HuH-7.5 (cell line): ENCODE results near the gene KMT2E.
"Not testable (repeated sequence)": the region's sequence is repeated elsewhere in the genome, so short reads cannot be mapped to it uniquely, and the experiment has no call there.

Source experiments
- DNase-seq: peaks from one replicate; pipeline ENCODE4 v3.0.0; 2011; ENCODE audit warnings: low spot score

Gene KMT2E

DNA sequence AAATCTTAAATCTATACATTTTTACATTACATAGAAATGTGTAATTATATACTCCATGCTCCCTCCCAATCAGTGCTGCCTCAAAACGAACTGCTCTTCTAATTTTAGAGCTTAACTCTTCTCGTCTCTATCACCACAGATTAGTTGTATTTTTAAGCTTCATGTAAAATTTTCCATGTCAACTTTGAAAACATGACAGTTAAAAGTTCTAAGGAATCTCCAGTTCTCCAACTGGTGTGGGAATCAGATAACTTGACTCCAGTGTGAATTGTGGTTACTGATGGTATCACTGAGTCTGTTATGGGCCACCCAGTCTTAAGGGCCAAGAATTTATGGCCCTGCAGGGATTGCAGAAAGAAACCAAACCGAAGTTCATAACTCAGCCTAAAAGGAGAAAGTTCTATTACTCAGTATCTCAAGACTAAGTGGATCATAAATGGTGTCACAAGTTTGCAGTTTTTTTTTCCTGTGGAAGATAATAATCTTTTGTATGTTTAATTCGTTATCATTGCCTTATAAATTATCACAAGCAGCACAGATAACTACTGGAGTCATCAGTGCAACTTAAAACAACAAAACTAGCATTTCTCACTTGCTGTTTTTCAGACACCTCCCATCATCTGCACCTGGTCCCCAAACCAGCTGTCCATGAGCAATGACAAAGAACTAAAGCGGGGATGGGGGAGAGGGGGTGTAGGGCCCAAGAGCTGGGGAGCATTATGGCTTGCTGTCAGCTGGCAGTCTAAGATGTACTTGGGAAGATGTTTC, 31.5 kb upstream of the KMT2E start:
- no peak for DNase-seq

GRCh38 chr7:104983076-104983577, 30.9 kb upstream of the KMT2E start:
- no peak for DNase-seq

DNA sequence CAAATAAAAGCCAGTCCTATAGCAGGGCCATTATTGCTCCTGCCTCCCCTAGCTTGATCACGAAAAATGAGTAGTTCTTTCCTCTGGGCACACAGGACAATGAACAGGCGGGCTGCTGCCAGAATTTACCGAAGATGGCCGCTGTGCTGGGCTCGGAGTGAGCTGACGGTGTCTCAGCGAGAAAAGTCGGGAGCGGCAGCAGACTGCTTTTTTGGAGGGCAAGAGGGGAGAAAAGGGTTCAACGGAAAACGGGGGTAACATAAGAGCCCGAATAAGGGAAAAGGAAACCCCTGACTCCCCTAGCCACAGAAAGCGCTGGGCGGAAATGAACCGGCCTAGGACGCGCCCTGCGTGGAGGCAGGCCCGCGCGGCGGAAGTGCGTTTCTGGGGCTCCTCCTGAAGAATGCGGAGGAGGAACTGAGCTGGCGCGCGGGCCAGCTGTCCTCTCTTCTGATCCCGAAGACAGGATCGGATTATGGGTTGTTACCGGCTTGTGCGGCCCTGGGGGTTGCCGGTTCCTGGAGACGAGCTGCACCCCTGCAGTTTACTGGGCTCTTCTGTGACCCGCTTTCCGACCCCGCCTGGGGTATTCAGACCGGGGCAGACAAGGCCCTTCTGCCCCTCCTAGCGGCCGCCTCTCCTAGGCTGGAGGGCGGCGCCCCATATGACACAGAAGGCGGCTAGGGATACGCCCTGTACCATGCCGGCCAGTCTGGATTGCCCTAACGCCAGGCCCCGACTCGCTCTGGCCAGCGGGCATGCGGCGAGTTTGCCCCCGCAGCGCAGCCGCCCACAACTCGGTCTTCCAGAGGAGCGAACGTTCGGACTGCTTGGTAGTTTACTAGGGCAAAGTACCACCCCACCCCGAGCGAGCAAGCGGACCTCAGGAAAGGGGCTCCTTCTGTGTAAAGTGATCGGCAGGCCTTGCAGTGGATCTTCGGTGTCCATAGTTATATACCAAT, 30.1 kb upstream of the KMT2E start:
- peak; percentile 70 for DNase-seq

GRCh38 chr7:104984585-104985258, 29.3 kb upstream of the KMT2E start:
- DNase-seq = no peak

DNA sequence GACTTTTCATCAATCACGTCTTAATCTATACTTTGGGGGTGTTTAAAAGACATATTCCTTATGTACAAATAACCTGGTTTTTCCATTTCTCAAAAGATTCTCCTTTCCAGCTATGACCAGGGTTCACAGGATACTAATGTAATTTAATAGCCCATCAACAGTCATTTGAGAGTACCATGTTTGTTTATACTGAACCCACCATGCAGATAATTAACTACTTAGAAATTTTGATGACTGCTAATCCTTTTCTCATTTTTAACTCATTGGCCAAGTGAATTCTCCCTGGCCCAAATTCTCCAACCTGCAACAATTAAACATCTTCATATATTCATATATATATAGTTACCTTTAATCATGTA, 28.8 kb upstream of the KMT2E start:
- DNase-seq = no peak

DNA sequence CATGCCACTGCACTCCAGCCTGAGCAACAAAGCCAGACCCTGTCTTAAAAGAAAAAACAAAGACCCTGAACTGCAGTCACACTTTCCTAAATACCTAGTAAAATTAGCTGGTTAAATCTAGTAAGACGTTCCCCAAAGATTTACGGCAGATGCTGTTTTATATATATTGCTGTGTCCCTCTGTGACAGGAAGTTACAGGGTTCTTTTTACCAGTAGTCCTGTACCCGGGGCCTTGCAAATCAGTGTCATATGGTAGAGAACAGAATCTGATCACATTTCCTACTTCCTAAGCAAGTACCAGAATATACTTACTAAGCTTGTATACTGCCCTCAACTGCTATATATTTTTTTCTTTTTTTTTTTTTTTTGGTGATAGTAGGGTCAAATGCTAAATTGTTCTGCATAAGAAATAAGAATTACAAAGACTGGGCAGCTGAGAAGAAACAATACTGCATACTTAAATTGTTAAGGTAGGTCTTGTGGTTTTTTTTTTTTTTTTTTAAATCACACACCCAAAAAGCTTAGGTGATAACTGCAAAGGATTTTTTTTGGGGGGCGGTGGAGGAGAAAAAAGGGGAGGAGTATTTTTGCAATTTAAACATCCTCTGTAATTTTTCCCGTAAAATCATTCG, 27.3 kb upstream of the KMT2E start:
- no peak for DNase-seq

DNA sequence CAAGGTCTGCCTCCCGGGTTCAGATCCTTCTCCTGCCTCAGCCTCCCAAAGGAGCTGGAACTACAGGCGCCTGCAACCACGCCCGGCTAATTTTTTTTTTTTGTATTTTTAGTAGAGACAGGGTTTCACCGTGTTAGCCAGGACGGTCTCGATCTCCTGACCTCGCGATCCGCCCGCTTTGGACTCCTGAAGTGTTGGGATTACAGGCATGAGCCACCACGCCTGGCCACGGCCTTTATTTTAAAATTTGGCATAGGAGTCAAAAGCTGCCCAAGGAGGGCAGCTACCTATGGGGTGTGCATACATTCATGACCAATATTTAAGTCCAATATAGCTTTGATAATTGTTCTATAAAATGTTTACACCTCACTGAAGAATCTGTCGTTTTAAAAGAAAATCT, 26.6 kb upstream of the KMT2E start:
- not testable (repeated sequence) for DNase-seq

- DNase-seq = no peak
These were observed 23.0 kb upstream of the KMT2E start for GRCh38 chr7:104990983-104991382.

DNA sequence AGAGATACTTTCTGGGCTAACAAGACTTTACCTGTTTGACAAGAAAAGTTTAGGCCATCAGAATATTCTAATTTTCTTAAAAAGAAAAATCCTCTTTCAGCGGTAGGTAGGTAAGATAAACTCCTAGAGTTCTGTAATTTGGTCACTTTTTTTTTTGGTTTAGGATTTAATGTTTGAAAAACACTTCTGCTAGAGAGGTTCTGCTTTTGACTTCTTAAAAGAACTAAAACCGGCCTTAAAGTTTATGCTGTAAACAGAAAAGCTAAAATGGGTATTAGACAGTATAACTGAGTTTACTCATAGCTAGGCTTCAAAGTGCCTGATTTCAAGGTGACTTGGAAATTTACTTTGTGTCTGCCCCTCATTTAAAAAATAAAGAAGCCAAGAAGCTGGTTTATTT, 21.7 kb upstream of the KMT2E start:
- DNase-seq = no peak

DNA sequence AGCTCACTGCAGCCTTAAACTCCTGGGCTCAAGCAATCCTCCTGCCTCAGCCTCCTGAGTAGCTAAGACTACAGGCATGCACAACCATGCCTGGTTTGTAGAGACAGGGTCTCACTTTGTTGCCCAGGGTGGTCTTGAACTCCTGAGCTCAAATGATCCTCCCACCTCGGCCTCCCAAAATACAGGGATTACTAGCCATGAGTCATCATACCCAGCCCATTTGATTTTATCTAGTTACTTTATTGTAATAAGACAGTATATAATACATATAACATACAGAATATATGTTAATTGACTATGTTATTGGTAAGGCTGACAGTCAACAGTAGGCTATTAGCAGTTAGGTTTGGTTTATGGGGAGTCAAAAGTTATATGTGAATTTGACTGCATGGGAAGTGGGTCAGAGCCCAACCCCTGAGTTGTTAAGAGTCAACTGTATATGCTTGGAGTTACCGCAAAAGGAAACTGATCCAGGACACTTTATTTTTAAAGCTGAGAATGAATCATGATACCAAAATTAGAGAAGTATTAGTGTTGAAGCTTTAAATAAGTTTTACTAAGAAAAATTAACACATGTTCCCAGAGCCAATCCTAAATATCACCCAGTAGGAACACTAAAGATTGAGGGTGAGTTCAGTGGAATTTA, 20.7 kb upstream of the KMT2E start:
- no peak for DNase-seq

- no peak for DNase-seq
These were observed 15.8 kb upstream of the KMT2E start for GRCh38 chr7:104998040-104998752.

- no peak for DNase-seq
These were observed 13.8 kb upstream of the KMT2E start for GRCh38 chr7:105000200-105000599.

DNA sequence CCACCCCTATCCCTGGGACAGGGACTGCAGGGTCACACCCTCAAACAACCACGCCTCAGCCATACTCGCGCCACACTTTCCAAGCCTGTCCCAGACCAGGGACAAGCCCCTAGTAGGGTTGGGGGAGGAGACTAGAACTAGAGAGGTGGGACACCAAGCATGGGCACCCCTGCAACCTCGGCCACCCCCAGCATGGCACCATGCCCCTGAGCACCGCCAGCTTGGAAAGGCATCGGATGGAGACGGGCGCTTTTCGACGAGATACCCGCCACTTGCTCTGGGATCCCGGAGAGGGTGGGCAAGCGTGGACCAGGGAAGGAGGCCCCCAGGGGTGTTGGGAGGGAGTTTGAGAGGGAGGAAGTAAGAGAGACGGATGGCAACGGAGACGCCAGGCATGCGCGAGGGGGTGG, 13.1 kb upstream of the KMT2E start:
- no peak for DNase-seq

DNA sequence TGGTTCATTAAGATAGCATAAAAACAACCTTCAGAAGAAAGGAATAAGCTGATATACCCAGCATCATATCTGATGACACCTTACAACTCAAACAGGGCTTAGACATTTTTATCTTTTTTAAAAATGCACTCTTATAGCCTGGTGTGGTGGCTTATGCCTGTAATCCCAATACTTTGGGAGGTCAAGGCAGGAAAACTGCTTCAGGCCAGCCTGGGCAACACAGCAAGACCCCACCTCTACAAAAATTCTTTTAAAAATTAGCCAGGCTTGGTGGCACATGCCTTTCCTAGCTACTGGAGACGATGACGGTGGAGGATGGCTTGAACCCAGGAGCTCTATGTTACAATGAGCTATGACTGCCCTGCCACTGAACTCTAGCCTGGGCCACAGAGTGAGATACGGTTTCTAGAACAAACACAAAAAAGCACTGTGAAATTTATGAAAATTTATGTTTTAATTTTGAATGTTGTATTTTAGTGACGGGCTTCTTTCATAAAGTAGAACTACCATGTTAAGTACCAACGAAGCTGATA, 12.3 kb upstream of the KMT2E start:
- no peak for DNase-seq

- no peak for DNase-seq
These were observed 10.7 kb upstream of the KMT2E start for GRCh38 chr7:105003275-105003674.

DNA sequence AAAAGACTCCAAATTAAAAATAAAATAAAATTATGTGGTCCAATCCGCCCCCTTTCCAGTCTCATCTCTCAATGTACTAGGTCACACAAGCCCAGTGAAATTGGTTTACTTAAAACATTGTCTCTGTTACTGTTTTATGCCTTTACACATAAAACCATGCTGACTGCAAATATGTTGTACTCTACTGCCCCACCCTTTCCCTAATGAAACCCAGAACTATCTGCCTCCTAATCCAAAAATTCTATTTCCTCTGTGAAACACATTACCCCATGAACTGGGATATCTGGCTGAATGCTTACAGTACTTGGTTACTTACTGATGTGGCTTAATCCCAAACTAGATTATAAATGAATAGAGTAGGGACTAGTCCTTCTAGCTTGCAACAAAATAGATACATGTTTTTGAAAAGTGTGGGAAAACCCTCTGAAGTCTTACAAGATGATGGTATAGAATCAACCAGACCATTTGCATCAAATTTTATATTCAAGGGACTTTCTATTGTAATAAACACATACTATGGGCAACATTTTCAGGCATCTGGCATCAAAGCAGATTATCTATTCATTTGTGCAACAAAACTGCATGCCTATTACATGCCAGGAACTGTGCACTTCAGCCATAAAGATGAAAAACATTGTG, 10.0 kb upstream of the KMT2E start:
- DNase-seq = no peak

DNA sequence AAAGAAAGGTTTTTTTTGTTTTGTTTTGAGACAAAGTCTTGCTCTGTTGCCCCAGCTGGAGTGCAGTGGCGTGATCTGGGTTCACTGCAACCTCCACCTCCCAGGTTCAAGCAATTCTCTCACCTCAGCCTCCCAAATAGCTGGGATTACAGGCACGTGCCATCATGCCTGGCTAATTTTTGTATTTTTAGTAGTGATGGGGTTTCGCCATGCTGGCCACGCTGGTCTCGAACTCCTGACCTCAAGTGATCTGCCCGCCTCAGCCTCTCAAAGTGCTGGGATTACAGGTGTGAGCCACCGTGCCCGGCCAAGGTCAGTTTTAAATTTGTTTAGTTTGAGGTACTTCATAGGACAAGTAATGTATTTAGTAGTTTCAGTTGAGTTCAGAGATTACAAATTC, 9.0 kb upstream of the KMT2E start:
- DNase-seq = not testable (repeated sequence)

GRCh38 chr7:105005486-105005885, 8.5 kb upstream of the KMT2E start:
- not testable (repeated sequence) for DNase-seq

- DNase-seq = no peak
These were observed 7.5 kb upstream of the KMT2E start for GRCh38 chr7:105006367-105007136.
